T-helper 1 cell treated with Interleukin-12 subunit alpha and Interleukin-12 subunit beta and Interleukin-4 antibody, amounts not matched to agents 30 ng/mL and 1 ng/mL, for 36 hours (primary cell): ENCODE results near the gene FRZB. TPM values are rescaled to one million over a fixed set of nuclear protein-coding genes. Genes with fewer than 3 reads are reported as not detected.
"Not testable (repeated sequence)": the region's sequence is repeated elsewhere in the genome, so short reads cannot be mapped to it uniquely, and the experiment has no call there.

Experiments used
- intact Hi-C: fragments of 100-400 bp; cut with micrococcal nuclease; formaldehyde crosslinking; loops from one replicate; pipeline ENCODE4 v1.15.1; 2024
- total RNA-seq: library from RNA; stranded (reverse); gene quantifications from 2 replicates; pipeline ENCODE4 v1.2.3, GENCODE V29; 2022

FRZB gene, protein sequence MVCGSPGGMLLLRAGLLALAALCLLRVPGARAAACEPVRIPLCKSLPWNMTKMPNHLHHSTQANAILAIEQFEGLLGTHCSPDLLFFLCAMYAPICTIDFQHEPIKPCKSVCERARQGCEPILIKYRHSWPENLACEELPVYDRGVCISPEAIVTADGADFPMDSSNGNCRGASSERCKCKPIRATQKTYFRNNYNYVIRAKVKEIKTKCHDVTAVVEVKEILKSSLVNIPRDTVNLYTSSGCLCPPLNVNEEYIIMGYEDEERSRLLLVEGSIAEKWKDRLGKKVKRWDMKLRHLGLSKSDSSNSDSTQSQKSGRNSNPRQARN
- not detected in 2 replicates for total RNA-seq

- intact Hi-C loops = loop anchor here (5.0 kb wide), 1 partner anchor 199 kb away; no protein-coding TSS in a partner anchor
These were observed at the start of gene FRZB for GRCh38 chr2:182866461-182867406. Gene FRZB, minus strand, starts transcription at chr2:182866637. Its CDS starts 85 bp downstream, at chr2:182866552.

- intact Hi-C loops = no loop called here
These were observed 49.2 kb upstream of the FRZB start for GRCh38 chr2:182915369-182916326.

DNA sequence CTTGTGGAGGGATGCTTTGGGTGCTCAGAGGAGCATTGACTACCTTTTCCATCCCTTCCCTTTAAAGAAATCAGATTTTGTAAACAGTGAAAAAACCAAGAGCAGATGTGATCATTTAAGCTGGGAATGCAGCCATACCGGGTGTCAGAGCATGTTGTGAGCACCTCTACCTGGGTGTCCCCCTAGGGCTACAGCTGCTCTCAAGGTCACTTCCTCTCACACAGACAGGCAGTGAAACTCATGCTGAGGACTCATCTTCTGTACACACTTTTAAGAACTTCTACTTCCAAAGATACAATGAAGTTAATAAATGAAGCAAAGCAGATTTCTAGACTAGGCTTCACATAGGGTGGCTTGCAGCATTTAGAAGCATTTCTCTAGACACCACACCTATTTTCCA is 48.4 kb upstream of the FRZB start:
- intact Hi-C loops = no loop called here

GRCh38 chr2:182913064-182913463 is 46.6 kb upstream of the FRZB start:
- intact Hi-C loops = no loop called here

DNA sequence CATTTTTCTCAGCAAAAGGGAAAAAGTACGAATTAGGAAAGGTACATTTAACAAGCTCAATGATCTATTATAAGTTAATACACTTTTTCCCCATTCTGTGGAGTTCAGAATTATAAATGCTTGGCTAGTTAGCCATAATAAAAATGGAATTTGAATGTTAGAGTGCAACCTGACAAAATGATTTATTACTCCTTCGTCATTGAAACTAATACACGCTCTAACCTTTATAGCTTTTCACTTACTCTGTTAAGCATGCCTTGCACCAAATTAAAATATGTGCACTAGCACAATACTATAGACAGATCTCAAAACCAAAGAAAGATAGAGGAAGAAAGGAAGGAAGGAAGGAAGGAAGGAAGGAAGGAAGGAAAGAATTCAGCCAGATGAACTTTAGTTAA is 46.1 kb upstream of the FRZB start:
- intact Hi-C loops = no loop called here

GRCh38 chr2:182911813-182912517 is 45.5 kb upstream of the FRZB start:
- intact Hi-C loops = no loop called here

DNA sequence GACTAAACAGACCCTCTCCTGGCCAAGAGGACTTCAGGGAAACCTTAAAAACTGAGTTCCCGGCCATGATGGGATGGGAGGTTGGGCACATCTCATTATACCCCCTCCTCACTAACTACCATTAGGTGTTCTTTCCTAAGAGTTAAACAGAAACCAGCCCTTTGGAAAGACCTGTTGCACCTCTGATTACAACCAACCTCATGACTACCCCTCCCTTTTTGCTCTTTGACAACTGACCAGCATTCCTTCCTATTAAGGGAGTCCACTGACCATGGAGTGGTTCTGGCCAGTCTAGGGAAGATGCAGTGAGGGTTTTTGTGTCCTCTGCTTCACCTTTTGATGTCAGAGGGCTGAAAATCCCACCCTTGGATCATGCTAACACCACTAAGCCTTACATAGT is 44.5 kb upstream of the FRZB start:
- intact Hi-C loops = no loop called here

GRCh38 chr2:182907081-182907830 is 40.8 kb upstream of the FRZB start:
- intact Hi-C loops = no loop called here

- intact Hi-C loops = no loop called here
These were observed 40.0 kb upstream of the FRZB start for GRCh38 chr2:182906454-182906853.

DNA sequence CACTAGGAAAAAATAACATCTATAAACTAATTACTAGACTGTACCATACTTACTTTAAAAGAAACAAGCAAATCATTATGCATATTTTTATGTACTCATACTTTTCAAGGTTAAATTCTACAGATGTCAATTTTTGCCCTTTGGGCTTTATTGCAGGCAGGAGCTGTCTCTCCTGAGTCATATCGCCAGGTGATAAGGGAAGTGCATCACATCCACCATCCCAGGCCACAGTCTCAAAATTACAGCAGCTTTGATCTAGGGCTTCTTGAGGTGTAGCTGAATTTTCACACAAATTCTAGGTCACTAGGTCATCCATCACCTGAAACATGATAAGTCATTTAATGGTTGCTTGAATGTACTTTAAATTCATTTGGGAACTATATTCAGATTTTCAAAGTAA is 38.4 kb upstream of the FRZB start:
- intact Hi-C loops = no loop called here

- intact Hi-C loops = no loop called here
These were observed 37.1 kb upstream of the FRZB start for GRCh38 chr2:182903566-182903965.

- intact Hi-C loops = no loop called here
These were observed 35.3 kb upstream of the FRZB start for GRCh38 chr2:182901748-182902147.

DNA sequence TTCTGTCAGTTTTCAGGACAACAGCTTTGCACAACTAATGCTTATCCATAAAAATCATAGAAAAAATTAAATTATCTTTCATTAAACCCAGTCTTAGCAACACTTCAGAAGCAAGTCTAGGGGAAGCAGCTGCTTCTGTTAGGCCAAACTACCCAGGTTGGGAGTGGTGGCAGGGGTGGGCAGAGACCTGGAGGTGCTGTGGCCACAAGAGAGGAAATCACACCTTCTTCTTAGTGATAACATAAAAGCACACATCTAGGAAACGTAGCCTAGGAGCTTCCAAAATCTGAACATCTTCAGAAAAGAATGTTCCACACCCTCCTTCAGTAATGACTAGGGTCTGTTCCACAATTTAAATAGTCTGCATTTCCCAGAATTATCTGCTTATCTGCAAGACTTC is 32.3 kb upstream of the FRZB start:
- intact Hi-C loops = no loop called here

GRCh38 chr2:182897137-182897536 is 30.7 kb upstream of the FRZB start:
- intact Hi-C loops = no loop called here

DNA sequence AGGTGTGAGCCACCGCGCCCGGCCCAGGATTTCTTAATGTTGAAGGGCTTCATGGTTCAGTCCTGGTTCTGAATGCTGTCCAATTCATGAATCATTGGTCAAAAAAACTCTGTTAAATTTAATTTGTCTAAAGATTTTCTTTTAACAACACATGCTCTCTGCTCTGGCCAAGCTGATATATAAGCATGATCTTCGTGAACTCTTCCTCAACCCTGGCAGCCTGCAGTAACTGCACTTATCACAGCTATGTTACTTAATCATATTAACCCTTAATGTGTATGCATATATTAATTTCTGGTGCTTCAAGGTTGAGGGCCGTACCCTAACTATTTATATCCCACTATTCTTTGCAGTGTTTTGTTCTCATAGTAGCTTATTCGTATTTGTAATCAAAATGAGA is 29.4 kb upstream of the FRZB start:
- intact Hi-C loops = no loop called here

- intact Hi-C loops = no loop called here
These were observed 28.7 kb upstream of the FRZB start for GRCh38 chr2:182895169-182895568.

- intact Hi-C loops = no loop called here
These were observed 27.7 kb upstream of the FRZB start for GRCh38 chr2:182894174-182894573.

- intact Hi-C loops = no loop called here
These were observed 27.2 kb upstream of the FRZB start for GRCh38 chr2:182893666-182894065.

GRCh38 chr2:182893035-182893434 is 26.6 kb upstream of the FRZB start:
- intact Hi-C loops = not testable (repeated sequence)

DNA sequence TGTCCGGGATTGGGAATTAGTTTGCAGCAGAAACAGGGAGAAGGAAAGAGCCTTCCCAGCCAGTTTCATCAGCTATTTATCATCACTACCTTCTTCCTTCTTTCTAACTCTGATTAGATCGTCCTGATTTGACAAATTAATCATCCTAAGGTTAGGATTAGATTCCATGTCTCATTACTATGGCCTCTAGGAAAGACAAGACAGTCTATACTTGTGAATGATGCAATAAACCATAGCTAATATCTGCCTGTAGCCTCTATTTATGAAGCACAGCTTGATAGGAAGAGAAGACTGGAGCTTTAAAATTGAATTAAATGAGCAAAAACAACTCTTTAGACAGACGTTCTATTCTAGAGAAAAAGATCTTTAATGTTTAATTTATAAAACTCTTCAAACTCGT is 25.2 kb upstream of the FRZB start:
- intact Hi-C loops = no loop called here
